OCI-LY3 (cell line): ENCODE measurements around the gene TIMM17A.

Experiments
- EZH2phosphoT487 ChIP-seq: fragments of 200-600 bp; shearing (Covaris generic); IDR thresholded peaks from 2 replicates; pipeline ENCODE4 v1.6.1; 2018; ENCODE audit warnings: antibody characterized with exemption, mixed run types, low read depth
- TF ChIP-seq, protein P1 (sequence below): fragments of 200-600, 300-600 bp; sonication (generic); IDR thresholded peaks from 2 replicates; pipeline ENCODE4 v1.5.1; 2014; ENCODE audit warnings: antibody characterized with exemption, low read length, low read depth

DNA sequence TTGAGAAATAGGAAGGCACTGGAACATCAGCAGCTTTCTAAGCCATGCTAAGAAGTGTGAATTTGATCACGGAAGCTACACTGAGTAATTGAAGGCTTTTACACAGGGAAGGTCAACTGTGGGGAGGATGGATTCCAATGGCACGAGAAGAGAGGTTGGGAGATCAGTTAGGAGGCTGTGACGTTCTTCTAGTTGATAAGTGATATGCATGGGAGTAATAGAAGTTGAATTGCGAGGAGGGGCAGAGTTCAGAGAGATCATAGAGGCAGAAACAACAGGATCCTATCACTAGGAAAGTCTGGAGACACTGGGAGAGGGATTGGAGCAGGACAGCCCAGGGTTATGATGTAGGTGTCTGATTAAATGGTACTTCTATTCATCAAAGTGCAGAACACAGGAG lies 25.2 kb upstream of the TIMM17A start:
- TF ChIP-seq, protein P1, sequence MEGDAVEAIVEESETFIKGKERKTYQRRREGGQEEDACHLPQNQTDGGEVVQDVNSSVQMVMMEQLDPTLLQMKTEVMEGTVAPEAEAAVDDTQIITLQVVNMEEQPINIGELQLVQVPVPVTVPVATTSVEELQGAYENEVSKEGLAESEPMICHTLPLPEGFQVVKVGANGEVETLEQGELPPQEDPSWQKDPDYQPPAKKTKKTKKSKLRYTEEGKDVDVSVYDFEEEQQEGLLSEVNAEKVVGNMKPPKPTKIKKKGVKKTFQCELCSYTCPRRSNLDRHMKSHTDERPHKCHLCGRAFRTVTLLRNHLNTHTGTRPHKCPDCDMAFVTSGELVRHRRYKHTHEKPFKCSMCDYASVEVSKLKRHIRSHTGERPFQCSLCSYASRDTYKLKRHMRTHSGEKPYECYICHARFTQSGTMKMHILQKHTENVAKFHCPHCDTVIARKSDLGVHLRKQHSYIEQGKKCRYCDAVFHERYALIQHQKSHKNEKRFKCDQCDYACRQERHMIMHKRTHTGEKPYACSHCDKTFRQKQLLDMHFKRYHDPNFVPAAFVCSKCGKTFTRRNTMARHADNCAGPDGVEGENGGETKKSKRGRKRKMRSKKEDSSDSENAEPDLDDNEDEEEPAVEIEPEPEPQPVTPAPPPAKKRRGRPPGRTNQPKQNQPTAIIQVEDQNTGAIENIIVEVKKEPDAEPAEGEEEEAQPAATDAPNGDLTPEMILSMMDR, result no peak
- TF ChIP-seq EZH2phosphoT487, result no peak
